Uterus (tissue), 2 donors: ENCODE measurements around the gene GMNC.

Experiments used
- POLR2A ChIP-seq, 2 donors: fragments of 450-650 bp; IDR thresholded peaks; one replicate each; pipeline ENCODE4 v1.6.1; 2016; ENCODE audit warnings: antibody characterized with exemption in 2 of 2, mild to moderate bottlenecking in 1 of 2, moderate library complexity in 1 of 2
- TF ChIP-seq, protein P1 (sequence below), 4 experiments: fragments of 200-600 bp in 2 of 4; fragments of 450-650 bp in 2 of 4; sonication (generic) in 2 of 4; IDR thresholded peaks; one replicate each; pipeline ENCODE4 v1.5.1; 2016 to 2019; ENCODE audit warnings: antibody characterized with exemption in 4 of 4, mild to moderate bottlenecking in 2 of 4, moderate library complexity in 1 of 4

DNA sequence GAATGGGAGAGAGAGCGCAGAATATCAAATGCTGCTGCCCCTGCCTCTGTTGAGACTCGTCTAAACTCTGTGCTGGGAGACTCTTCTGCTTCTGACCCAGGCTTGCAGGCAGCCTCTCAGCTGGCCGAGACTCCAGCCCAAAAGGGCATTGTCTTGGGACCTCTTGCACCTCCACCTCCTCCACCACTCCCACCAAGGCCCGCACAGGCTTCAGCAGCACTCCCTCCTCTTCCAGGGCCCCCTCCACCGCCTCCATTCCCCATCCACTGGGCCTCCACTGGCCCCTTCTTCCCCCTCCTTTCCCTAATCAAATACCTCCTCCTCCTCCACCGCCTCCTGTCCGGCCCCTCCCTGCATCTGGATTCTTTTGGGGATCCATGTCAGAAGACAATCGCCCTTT is 31.3 kb downstream of the GMNC start:
- TF ChIP-seq, protein P1, sequence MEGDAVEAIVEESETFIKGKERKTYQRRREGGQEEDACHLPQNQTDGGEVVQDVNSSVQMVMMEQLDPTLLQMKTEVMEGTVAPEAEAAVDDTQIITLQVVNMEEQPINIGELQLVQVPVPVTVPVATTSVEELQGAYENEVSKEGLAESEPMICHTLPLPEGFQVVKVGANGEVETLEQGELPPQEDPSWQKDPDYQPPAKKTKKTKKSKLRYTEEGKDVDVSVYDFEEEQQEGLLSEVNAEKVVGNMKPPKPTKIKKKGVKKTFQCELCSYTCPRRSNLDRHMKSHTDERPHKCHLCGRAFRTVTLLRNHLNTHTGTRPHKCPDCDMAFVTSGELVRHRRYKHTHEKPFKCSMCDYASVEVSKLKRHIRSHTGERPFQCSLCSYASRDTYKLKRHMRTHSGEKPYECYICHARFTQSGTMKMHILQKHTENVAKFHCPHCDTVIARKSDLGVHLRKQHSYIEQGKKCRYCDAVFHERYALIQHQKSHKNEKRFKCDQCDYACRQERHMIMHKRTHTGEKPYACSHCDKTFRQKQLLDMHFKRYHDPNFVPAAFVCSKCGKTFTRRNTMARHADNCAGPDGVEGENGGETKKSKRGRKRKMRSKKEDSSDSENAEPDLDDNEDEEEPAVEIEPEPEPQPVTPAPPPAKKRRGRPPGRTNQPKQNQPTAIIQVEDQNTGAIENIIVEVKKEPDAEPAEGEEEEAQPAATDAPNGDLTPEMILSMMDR (IDR thresholded peaks at IDR 0.05) = no peak
- TF ChIP-seq POLR2A (IDR thresholded peaks at IDR 0.05) = no peak
